GM21576 (cell line): Measurements from ENCODE around the gene ATP10B.

Experiments
- ATAC-seq: cut with Tn5 transposase; IDR thresholded peaks from one replicate; pipeline ENCODE4 v1.9.1; 2021; ENCODE audit warnings: mild to moderate bottlenecking, moderate library complexity; ENCODE audit not compliant: unreplicated experiment

The ATP10B gene

DNA sequence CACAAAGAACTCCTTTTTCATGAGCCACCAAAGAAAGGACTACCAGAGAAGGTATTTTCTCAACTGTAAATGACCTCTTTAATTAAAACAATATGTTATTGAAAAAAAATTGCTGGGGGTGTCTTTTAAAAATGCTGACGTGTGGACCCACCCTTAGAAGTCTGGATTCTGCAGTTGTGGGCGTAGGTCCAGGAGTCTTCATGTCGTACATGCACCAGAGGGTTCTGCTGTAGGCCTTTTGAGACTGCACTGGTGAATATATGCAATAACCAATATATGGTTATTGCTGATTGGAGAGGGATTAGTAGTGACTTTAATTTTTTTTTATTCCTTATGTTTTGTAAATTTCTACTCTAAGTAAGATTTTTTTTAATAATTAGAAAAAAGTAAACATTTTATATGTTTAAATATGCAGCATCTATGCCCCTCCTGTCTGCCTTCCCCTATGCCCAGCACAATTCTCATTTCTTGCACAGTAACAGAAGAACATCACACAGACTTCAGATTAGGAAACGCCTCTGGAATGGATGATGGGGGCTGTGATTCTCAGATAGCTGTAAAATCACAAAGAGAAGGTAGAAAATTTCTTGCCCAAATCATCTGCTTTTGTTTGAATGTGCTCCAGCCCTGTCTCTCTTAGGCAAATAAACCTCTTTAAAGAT is 328.4 kb downstream of the ATP10B start:
- ATAC-seq: no peak

DNA sequence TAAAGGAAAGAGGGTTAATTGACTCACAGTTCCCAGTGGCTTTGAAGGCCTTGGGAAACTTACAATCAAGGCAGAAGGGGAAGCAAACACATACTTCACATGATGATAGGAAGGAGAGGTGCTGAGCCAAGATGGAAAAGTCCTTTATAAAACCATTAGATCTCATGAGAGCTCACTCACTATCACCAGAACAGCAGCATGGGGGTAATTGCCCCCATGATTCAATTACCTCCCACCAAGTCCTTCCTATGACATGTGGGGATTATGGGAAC is 330.7 kb downstream of the ATP10B start:
- ATAC-seq: no peak

DNA sequence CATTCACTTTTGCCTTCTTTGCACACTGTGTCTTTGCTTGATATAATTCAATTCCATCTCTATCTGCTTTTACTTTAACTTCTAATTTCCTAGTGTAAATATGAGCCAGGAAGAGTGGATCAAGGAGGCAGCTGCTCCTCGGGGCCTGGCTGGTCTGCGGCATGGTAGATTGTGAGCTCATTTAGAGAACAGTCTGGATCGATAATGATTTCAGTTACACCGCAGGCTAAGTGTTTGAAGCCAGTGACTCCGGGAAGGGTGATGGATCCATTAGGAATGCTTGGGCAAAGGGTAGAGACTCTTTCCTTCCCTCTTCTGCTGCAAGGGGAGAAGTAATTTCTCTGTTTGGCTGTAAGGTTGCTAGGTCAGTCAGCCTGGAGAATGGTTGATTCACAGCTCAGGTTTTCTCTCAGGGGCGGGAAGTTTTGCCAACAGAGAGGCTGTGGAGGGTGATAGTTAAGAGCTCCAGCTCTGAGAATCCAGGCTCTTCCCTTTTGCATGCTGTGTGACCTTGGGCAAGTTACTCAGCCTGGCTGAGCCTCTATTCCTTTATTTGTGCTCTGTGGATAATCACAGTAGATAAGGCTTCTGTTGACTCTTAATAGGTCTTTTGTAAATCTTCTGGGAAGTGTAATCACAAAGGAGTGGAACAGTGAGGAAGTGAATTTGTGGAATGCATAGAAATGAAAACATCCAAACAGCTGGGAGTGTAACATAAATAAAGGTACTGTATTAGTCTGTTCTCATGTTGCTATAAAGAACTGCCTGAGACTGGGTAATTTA is 331.2 kb downstream of the ATP10B start:
- no peak for ATAC-seq

DNA sequence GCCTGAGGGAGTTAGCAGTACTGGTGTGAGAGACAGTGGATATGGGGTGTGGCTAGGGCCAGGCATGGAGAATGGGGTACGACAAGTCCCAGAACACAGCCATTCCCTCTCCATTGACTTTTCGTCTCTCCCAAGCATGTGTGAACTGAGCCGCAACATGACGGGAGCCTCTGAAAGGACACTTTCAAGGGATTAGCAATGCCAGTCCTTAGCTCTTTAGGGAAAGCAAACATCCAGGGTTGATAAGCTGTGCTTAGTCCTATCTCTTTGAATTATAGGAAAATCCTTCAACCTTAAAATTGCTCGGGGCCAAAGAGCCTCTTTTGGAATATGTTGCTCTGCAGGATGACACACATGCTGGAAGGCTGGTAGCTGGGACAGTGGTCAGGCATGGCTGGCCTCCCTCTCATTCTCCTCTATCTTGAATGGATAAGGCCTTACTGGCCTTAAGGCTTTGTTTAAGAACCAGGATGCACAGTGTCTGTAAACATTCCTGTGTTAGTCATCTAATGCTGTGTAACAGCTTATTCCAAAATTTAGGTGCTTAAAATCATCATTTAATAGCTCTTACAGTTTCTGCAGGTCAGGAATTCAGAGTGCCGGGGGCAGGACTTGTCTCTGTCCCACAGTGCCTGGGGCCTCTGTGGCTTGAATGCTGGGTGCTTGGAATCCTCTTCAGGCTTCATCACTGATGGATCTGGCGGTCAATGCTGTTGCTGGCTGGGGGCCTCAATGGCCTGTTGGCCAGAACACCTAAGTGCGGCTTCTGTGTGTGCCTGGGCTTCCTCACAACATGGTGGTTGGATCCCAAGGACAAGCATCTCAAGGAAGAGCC is 335.1 kb downstream of the ATP10B start:
- ATAC-seq: no peak

DNA sequence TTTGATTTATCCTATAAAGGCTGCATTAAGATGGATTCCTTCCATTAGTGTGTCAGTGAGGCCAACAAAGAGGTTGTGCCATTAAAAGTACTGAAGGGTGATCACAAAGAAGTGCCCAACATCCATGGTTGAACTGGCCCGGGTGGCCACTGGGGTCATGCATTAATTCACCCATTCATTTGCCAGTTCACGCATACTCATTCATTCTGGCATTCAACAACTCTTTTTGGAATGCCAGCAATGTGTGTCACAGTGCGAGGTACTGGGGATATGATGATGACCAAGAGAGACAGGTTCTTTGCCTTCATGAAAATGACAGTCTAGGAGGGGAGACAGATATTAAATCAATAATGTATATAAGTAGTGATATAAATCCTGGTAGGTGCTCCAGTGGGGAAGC is 337.1 kb downstream of the ATP10B start:
- ATAC-seq: no peak

DNA sequence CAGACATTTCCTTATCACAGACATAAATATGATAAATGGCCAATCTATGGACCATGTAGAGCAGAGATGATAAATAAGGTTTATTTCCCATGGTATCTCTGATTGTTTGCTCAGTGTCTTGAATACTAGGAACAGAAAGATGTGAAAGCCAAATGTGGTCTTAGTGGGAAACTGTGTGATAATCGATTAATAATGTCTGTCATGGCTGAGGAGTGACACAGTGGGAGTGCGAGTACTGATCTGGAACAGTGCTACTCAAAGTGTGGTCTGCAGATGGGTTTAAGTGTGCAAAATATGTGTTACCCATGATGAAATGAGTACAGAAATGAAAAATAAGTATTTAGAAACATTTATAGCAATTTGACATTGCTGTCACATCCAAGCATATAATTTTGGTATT is 337.8 kb downstream of the ATP10B start:
- no peak for ATAC-seq

DNA sequence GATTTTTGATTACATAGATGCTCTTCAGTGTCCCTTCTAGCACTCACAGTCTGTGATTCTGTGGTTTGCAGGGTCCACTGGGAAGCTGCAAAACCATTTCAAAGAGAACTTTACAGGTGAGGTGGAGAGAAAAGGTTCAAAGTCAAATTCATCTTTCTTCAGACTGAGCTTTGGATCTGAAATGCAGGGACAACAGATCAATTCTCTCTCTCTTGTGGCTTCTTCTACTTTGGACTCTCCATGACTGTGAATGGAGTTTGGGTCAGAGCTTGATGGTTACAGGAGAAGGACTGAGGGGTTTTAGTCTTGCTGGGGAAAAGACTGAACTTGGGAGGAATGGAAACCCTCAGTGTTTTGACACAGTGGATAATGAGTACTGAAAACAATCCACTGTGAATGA is 338.5 kb downstream of the ATP10B start:
- no peak for ATAC-seq
